Medulla oblongata (tissue), 1 donor: ENCODE results near the gene KCTD12.
A peak's percentile ranks its signal among the peaks of the same experiment; 100 is the strongest.

Source experiments
- DNase-seq: peaks from one replicate; pipeline ENCODE4 v3.0.0-alpha.2; 2015; ENCODE audit errors: extremely low spot score

Gene KCTD12

GRCh38 chr13:76887076-76887563 lies 915 bp upstream of the KCTD12 start:
- no peak for DNase-seq

GRCh38 chr13:76886005-76886291 lies 257 bp downstream of the KCTD12 start:
- DNase-seq, result no peak

- peak; percentile 28 for DNase-seq
These were observed 801 bp downstream of the KCTD12 start for GRCh38 chr13:76885203-76886004.

GRCh38 chr13:76884907-76885202 lies 1.4 kb downstream of the KCTD12 start:
- DNase-seq, result no peak

- peak; percentile 26 for DNase-seq
These were observed 1.9 kb downstream of the KCTD12 start for GRCh38 chr13:76884186-76884906.

- no peak for DNase-seq
These were observed 3.0 kb downstream of the KCTD12 start for GRCh38 chr13:76883236-76883635.

GRCh38 chr13:76882431-76882830 lies 3.8 kb downstream of the KCTD12 start:
- peak; percentile 72 for DNase-seq

GRCh38 chr13:76879883-76880270 lies 6.3 kb downstream of the KCTD12 start:
- no peak for DNase-seq

- DNase-seq, result peak; percentile 87
These were observed 6.9 kb downstream of the KCTD12 start for GRCh38 chr13:76879203-76879882.

- no peak for DNase-seq
These were observed 8.2 kb downstream of the KCTD12 start for GRCh38 chr13:76878043-76878442.

- DNase-seq, result no peak
These were observed 10.9 kb downstream of the KCTD12 start for GRCh38 chr13:76875271-76875815.

GRCh38 chr13:76874479-76874878 lies 11.7 kb downstream of the KCTD12 start:
- DNase-seq, result peak; percentile 72

- DNase-seq, result peak; percentile 33
These were observed 12.8 kb downstream of the KCTD12 start for GRCh38 chr13:76873445-76873844.

GRCh38 chr13:76872675-76873074 lies 13.5 kb downstream of the KCTD12 start:
- DNase-seq, result no peak

GRCh38 chr13:76871432-76871831 lies 14.8 kb downstream of the KCTD12 start:
- DNase-seq, result no peak

- DNase-seq, result no peak
These were observed 17.8 kb downstream of the KCTD12 start for GRCh38 chr13:76868371-76868770.

GRCh38 chr13:76865996-76866503 lies 20.2 kb downstream of the KCTD12 start:
- DNase-seq, result no peak

- DNase-seq, result no peak
These were observed 21.1 kb downstream of the KCTD12 start for GRCh38 chr13:76865109-76865508.

GRCh38 chr13:76864259-76864658 lies 21.9 kb downstream of the KCTD12 start:
- no peak for DNase-seq

- no peak for DNase-seq
These were observed 23.2 kb downstream of the KCTD12 start for GRCh38 chr13:76863022-76863421.

- DNase-seq, result no peak
These were observed 24.3 kb downstream of the KCTD12 start for GRCh38 chr13:76861859-76862258.

- DNase-seq, result no peak
These were observed 25.5 kb downstream of the KCTD12 start for GRCh38 chr13:76860706-76861105.
